GM13976 (cell line): ENCODE results near the gene COL4A1.

Source experiments
- DNase-seq: peaks from one replicate; pipeline ENCODE4 v3.0.0; 2012; ENCODE audit warnings: low spot score
- in situ Hi-C: fragments of 300-500 bp; cut with MboI; formaldehyde crosslinking; loops from one replicate; pipeline ENCODE4 v1.12.0; 2022; ENCODE audit warnings: low sequenced_read_pairs, mixed read lengths, inconsistent platforms; ENCODE audit not compliant: unreplicated experiment
- TF ChIP-seq, protein P1 (sequence below): IDR thresholded peaks from 2 replicates; pipeline ENCODE4 v1.5.1; 2012; ENCODE audit warnings: borderline replicate concordance, mild to moderate bottlenecking; ENCODE audit not compliant: insufficient read depth; ENCODE audit errors: extremely low read depth, missing control alignments, control extremely low read depth

Gene COL4A1

DNA sequence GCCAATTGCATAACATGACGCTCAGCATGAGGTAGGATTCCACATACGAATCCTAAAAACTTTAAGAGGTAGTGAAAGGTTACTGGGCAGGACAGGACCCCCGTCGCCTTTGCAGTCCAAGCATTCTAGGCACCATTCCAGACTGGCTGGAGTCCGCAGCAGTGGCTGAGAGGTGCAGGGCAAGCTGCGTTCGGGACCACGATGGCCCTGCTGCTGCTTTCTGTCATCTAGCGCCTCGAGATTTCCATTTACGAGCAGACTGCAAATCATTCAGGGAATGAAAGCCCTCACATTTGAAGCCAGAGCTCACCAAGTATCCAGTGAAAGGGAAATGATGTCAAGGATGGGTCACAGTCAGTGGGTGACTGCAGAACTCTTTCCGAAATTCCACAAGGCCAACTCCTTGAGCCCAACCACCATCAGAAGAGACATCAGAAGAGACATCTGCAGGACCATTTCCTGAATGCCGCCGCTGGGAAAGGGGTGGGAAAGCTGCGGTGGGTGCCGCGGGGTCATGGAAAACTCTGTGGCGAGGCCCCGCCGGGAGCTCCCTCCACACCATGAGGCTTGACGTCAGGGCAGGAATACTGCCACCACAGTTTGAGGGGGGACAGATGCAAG lies 88.3 kb downstream of the COL4A1 start:
- TF ChIP-seq, protein P1, sequence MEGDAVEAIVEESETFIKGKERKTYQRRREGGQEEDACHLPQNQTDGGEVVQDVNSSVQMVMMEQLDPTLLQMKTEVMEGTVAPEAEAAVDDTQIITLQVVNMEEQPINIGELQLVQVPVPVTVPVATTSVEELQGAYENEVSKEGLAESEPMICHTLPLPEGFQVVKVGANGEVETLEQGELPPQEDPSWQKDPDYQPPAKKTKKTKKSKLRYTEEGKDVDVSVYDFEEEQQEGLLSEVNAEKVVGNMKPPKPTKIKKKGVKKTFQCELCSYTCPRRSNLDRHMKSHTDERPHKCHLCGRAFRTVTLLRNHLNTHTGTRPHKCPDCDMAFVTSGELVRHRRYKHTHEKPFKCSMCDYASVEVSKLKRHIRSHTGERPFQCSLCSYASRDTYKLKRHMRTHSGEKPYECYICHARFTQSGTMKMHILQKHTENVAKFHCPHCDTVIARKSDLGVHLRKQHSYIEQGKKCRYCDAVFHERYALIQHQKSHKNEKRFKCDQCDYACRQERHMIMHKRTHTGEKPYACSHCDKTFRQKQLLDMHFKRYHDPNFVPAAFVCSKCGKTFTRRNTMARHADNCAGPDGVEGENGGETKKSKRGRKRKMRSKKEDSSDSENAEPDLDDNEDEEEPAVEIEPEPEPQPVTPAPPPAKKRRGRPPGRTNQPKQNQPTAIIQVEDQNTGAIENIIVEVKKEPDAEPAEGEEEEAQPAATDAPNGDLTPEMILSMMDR = no peak
- in situ Hi-C loops = no loop called here

DNA sequence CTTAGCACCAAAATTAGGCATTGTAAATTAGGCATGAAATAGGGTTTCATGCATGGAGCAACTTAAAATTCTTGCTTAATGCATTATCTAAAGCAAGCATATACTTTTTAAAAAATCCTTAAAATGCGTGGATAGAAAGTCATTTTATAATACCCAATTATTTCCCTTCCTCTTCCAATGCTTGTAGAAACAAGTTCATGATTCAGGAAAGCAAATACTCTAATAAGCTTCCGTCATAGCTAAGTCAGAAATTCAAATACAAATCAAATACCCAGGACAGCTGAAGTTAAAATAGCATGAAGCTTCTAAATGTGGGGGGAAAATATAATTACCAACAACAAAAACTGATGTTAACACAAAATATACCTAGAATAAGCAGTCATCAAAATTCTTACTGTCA lies 89.1 kb downstream of the COL4A1 start:
- TF ChIP-seq, protein P1 = no peak
- in situ Hi-C loops = no loop called here
- DNase-seq = no peak

More for the DNA sequence above, 88.3 kb downstream of the COL4A1 start:
- no peak for DNase-seq

DNA sequence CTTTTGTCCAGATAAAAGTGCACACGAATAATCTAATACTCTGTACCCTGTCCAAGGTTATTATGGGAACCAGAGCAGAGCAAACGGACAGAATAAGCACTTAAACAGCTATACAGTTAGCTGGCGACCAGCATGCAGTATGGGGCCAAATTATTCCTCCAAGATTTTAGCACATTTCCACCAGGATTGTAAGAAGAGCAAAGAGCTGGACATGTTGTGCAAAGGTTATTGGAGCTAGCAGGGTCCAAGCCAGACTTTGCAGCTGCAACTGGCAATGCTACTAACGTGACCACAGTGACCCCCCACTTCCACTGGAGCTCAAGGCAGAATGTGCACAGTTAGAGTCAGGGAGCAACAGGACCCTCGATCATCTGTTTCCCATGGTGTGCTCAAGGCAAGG lies 89.9 kb downstream of the COL4A1 start:
- TF ChIP-seq, protein P1 = no peak

DNA sequence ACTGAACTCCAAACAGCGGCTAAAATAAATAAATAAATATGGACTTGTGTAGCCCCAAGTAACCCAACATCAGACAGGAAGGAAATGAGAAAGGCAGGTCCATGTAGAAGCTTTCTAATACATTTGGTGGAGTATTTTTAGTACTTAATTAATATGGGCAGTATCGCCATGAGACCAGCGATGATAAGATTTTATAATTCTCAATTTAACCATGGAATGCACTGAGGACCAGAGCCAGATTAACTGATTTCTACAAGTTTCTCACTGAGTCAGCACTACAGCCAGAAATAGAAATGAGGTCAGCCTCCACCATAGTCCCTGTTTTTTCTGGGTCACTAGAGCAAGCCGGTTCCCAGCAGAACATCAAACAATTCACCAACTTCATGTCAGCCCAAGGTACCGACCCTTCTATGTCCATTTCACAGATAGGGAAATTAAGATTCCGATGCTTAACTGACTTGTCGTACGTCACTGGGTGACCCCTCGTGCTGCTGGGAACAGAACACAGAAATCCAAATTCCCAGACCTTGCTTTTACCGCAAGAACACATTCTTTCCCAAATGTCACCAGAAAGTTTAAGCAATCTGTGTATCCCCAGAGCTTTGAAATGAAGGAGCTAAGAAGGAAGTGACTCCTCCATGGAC lies 90.4 kb downstream of the COL4A1 start:
- TF ChIP-seq, protein P1 = no peak
- DNase-seq = no peak

More for the DNA sequence above, 89.9 kb downstream of the COL4A1 start:
- in situ Hi-C loops = no loop called here
- DNase-seq = no peak

DNA sequence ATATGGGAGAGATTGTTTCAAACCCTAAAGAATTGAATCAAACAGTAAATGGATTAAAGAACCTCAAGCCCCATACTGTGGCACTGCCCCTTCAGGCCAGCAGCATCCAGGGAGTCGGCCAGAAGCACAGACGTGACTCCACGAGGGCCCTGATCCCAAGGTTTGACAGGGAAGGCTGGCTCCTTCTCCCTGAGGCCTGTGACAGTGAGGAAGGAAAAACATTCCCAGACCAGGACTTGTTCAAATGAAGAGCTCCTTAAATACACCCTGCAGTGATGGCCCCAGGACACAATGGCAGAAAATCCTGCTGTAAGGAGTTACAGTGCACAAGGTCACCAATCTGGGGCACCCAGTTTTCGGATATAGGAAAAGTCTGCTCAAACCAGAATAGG lies 91.0 kb downstream of the COL4A1 start:
- TF ChIP-seq, protein P1 = no peak

More for the DNA sequence above, 90.4 kb downstream of the COL4A1 start:
- in situ Hi-C loops = no loop called here

DNA sequence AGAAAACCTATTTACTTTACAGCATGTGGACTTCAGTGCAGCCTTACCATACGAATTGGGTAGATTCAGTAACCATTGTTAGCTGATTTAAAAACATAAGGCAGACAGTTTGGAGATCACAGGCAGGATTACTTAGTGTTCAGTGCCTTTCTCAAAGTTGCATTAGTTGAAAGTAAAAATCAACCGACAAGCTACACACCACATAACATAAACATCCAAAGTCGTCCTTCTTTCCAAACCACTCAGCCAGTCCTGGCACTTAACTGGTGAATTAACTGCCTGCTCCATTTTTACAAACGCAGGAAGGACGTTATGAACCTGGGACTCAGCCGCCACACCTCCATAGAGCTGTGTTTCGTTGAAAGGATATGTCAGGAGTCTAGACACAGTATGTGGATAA lies 91.4 kb downstream of the COL4A1 start:
- TF ChIP-seq, protein P1 = no peak
- DNase-seq = no peak
- in situ Hi-C loops = no loop called here

More for the DNA sequence above, 91.0 kb downstream of the COL4A1 start:
- in situ Hi-C loops = no loop called here
- DNase-seq = no peak
